H1 (cell line): ENCODE results near the gene EGR2. TPM values are rescaled to one million over a fixed set of nuclear protein-coding genes. Genes with fewer than 3 reads are reported as not detected.
"Not testable (repeated sequence)": the region's sequence is repeated elsewhere in the genome, so short reads cannot be mapped to it uniquely, and the experiment has no call there.

Source experiments
- CTCF ChIA-PET: fragments of 300-600 bp; sonication (Branson Sonifier 250); formaldehyde crosslinking; loops from one replicate; lab custom pipeline; 2021; ENCODE audit not compliant: partially characterized antibody; lab: Charles Lee
- POLR2A ChIA-PET: fragments of 300-600 bp; sonication (Branson Sonifier 250); formaldehyde crosslinking; loops from one replicate; lab custom pipeline; 2021; ENCODE audit warnings: inconsistent platforms; ENCODE audit not compliant: partially characterized antibody; lab: Charles Lee
- DNase-seq, 2 experiments: peaks; one replicate each; pipeline versions ENCODE4 v3.0.0 to v3.0.0-alpha.2; 2010 to 2022; ENCODE audit warnings: low spot score in 2 of 2, low read depth in 1 of 2, mixed read lengths in 1 of 2
- FAIRE-seq: peaks from 2 replicates; lab custom pipeline; 2011; peaks lifted over from hg19 to GRCh38; lab: Jason Lieb, UNC
- H2AFZ ChIP-seq: 2 replicates; pipeline ENCODE4 v1.8.1; 2012; ENCODE audit warnings: low read length, inconsistent platforms
- H2AK5ac ChIP-seq: 2 replicates; pipeline ENCODE4 v1.6.1; 2013; ENCODE audit warnings: low read depth, low read length
- H2BK120ac ChIP-seq: replicated peaks from 2 replicates; pipeline ENCODE3; 2013; ENCODE audit warnings: low read depth, low read length, inconsistent platforms
- H2BK12ac ChIP-seq: 2 replicates; pipeline ENCODE4 v1.6.1; 2013; ENCODE audit warnings: low read depth, low read length
- H2BK15ac ChIP-seq: 2 replicates; pipeline ENCODE4 v1.6.1; 2013; ENCODE audit warnings: low read length
- H2BK20ac ChIP-seq: 2 replicates; pipeline ENCODE4 v1.6.1; 2013; ENCODE audit warnings: low read length
- H2BK5ac ChIP-seq: 2 replicates; pipeline ENCODE4 v1.6.1; 2013; ENCODE audit warnings: low read depth, low read length
- H3K14ac ChIP-seq: 2 replicates; pipeline ENCODE4 v1.6.1; 2013; ENCODE audit warnings: inconsistent platforms; ENCODE audit not compliant: insufficient read length
- H3K18ac ChIP-seq: 2 replicates; pipeline ENCODE4 v1.6.1; 2013; ENCODE audit warnings: low read length; ENCODE audit errors: extremely low read depth
- H3K23ac ChIP-seq: 2 replicates; pipeline ENCODE4 v1.6.1; 2013; ENCODE audit warnings: inconsistent platforms; ENCODE audit not compliant: insufficient read length
- H3K23me2 ChIP-seq: 2 replicates; pipeline ENCODE4 v1.6.1; 2013; ENCODE audit warnings: low read depth, low read length
- H3K27ac ChIP-seq: 2 replicates; pipeline ENCODE4 v1.6.1; 2011; ENCODE audit warnings: low read depth, low read length, inconsistent platforms
- H3K27me3 ChIP-seq, 4 experiments: replicated peaks in 1 of 4; 1 replicate in 1 of 4; 2 replicates in 3 of 4; pipeline versions ENCODE4 v1.6.1 to v1.8.1; 2011 to 2013; ENCODE audit warnings: low read length in 3 of 4, mild to moderate bottlenecking in 3 of 4, inconsistent platforms in 2 of 4, mixed read lengths in 2 of 4, moderate library complexity in 1 of 4; ENCODE audit not compliant: control insufficient read depth in 3 of 4, insufficient read depth in 3 of 4; ENCODE audit errors: extremely low read depth in 1 of 4
- H3K36me3 ChIP-seq, 4 experiments: 2 replicates each; pipeline versions ENCODE4 v1.6.1 to v1.8.1; 2011 to 2013; ENCODE audit warnings: mild to moderate bottlenecking in 4 of 4, low read length in 3 of 4, moderate library complexity in 2 of 4, control low read depth in 1 of 4, inconsistent platforms in 1 of 4; ENCODE audit not compliant: insufficient read depth in 4 of 4, control insufficient read depth in 2 of 4
- H3K4ac ChIP-seq: replicated peaks from 2 replicates; pipeline ENCODE3; 2013; ENCODE audit warnings: low read length, low read depth, mixed read lengths, inconsistent platforms; ENCODE audit not compliant: insufficient read length
- H3K4me1 ChIP-seq, 4 experiments: replicated peaks in 1 of 4; 1 replicate in 1 of 4; 2 replicates in 3 of 4; pipeline versions ENCODE4 v1.6.1 to v1.8.1; 2011 to 2013; ENCODE audit warnings: low read length in 3 of 4, inconsistent platforms in 2 of 4, mixed read lengths in 1 of 4; ENCODE audit not compliant: insufficient read depth in 4 of 4, control insufficient read depth in 3 of 4
- H3K4me2 ChIP-seq, 2 experiments: 2 replicates each; pipeline versions ENCODE4 v1.6.1 to v1.8.1; 2011 to 2013; ENCODE audit warnings: low read depth in 2 of 2, low read length in 2 of 2, control low read depth in 1 of 2, inconsistent platforms in 1 of 2, mild to moderate bottlenecking in 1 of 2; ENCODE audit not compliant: insufficient read depth in 1 of 2
- H3K4me3 ChIP-seq, 4 experiments: fragments of 200-600, 300-600 bp in 1 of 4; sonication (generic), shearing (Covaris generic), sonication (Bioruptor Twin) in 1 of 4; 2 replicates each; pipeline versions ENCODE4 v1.5.1 to v1.8.1; 2011 to 2016; ENCODE audit warnings: low read length in 4 of 4, low read depth in 3 of 4, control low read depth in 2 of 4, inconsistent platforms in 2 of 4, mild to moderate bottlenecking in 2 of 4, mixed read lengths in 1 of 4, moderate library complexity in 1 of 4; ENCODE audit not compliant: insufficient read depth in 2 of 4; ENCODE audit errors: extremely low read depth in 1 of 4
- H3K56ac ChIP-seq: replicated peaks from 2 replicates; pipeline ENCODE3; 2013; ENCODE audit warnings: low read depth, mild to moderate bottlenecking, mixed read lengths, low read length, inconsistent platforms; ENCODE audit not compliant: insufficient read length
- H3K79me1 ChIP-seq: 2 replicates; pipeline ENCODE4 v1.6.1; 2013; ENCODE audit warnings: low read depth, low read length, control low read depth
- H3K79me2 ChIP-seq, 2 experiments: 2 replicates each; pipeline versions ENCODE4 v1.6.1 to v1.8.1; 2012 to 2013; ENCODE audit warnings: low read length in 2 of 2, mild to moderate bottlenecking in 2 of 2, inconsistent platforms in 1 of 2; ENCODE audit not compliant: insufficient read depth in 2 of 2, control insufficient read depth in 1 of 2
- H3K9ac ChIP-seq, 4 experiments: replicated peaks in 1 of 4; 1 replicate in 1 of 4; 2 replicates in 3 of 4; pipeline versions ENCODE4 v1.6.1 to v1.8.1; 2011 to 2013; ENCODE audit warnings: low read depth in 3 of 4, low read length in 3 of 4, control low read depth in 2 of 4, mild to moderate bottlenecking in 2 of 4, moderate library complexity in 2 of 4, inconsistent platforms in 1 of 4; ENCODE audit errors: extremely low read depth in 1 of 4
- H3K9me3 ChIP-seq, 2 experiments: 2 replicates each; pipeline versions ENCODE4 v1.6.1 to v1.8.1; 2012 to 2013; ENCODE audit warnings: mild to moderate bottlenecking in 2 of 2, moderate library complexity in 2 of 2, control low read depth in 1 of 2, inconsistent platforms in 1 of 2, low read depth in 1 of 2, low read length in 1 of 2, mixed read lengths in 1 of 2; ENCODE audit not compliant: insufficient read depth in 2 of 2
- H4K20me1 ChIP-seq, 2 experiments: replicated peaks in 1 of 2; 2 replicates each; pipeline versions ENCODE3 to v1.8.1; 2011 to 2013; ENCODE audit warnings: inconsistent platforms in 2 of 2, low read length in 2 of 2, mild to moderate bottlenecking in 1 of 2; ENCODE audit not compliant: insufficient read depth in 2 of 2, control insufficient read depth in 1 of 2
- H4K5ac ChIP-seq: 2 replicates; pipeline ENCODE4 v1.6.1; 2013; ENCODE audit warnings: low read length, low read depth, mixed read lengths, inconsistent platforms; ENCODE audit not compliant: insufficient read length
- H4K8ac ChIP-seq: 2 replicates; pipeline ENCODE4 v1.8.0; 2013; ENCODE audit warnings: mild to moderate bottlenecking, moderate library complexity, low read length, inconsistent platforms; ENCODE audit not compliant: insufficient read depth; ENCODE audit errors: extremely low read depth
- H4K91ac ChIP-seq: replicated peaks from 2 replicates; pipeline ENCODE3; 2013; ENCODE audit warnings: low read length, mixed read lengths, inconsistent platforms; ENCODE audit not compliant: insufficient read length
- WGBS, 2 experiments: shearing (Covaris generic) in 1 of 2; methylation state at CpG; one replicate each; pipeline versions ENCODE4 v1.1.6 to v1.1.7; 2013 to 2015; ENCODE audit warnings: low lambda C conversion rate in 2 of 2, mixed read lengths in 2 of 2, inconsistent platforms in 1 of 2, low coverage in 1 of 2, missing lambda C conversion rate in 1 of 2; ENCODE audit not compliant: insufficient replicate concordance in 2 of 2, insufficient coverage in 1 of 2, insufficient read length in 1 of 2; ENCODE audit errors: extremely low coverage in 1 of 2, missing lambda C conversion rate in 1 of 2; 5-methylcytosine and 5-hydroxymethylcytosine counted together
- polyA plus RNA-seq, 7 experiments: library from polyadenylated mRNA; depleted of rRNA in 3 of 7; stranded (reverse) in 5 of 7; unstranded in 2 of 7; fragments of >200 nt in 5 of 7; fragments of 200-250 nt in 2 of 7; gene quantifications; 1 replicate in 5 of 7; 2 replicates in 1 of 7; 4 replicates in 1 of 7; pipeline versions ENCODE4 v1.2.1 to v1.2.3, GENCODE V29; 2011 to 2013; ENCODE audit warnings: missing spikeins in 2 of 7, mixed read lengths in 2 of 7
- total RNA-seq: library from RNA; stranded (reverse); fragmentation: NEBNext Ultra II Directional; extraction: Animal tissue kit (Norgen Biotek cat#: 25700); gene quantifications from 2 replicates; pipeline ENCODE4 v1.2.1, GENCODE V29; 2021

EGR2 gene
- total and polyA plus RNA-seq, 2 of the 8 experiments (the other 6 are each of a cell fraction or from before 2014, with no cell fraction given) = 1.3 to 2.1 TPM

DNA sequence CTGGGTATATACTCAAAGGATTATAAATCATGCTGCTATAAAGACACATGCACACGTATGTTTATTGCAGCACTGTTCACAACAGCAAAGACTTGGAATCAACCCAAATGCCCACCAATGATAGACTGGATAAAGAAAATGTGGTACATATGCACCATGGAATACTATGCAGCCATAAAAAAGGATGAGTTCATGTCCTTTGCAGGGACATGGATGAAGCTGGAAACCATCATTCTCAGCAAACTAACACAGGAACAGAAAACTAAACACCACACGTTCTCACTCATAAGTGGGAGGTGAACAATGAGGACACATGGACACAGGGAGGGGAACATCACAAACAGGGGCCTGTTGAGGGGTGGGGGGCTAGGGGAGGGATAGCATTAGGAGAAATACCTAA is 27.9 kb downstream of the EGR2 start:
- H3K4me2 ChIP-seq, H3K79me1 ChIP-seq, H3K56ac ChIP-seq, FAIRE-seq, H2AFZ ChIP-seq, H2BK12ac ChIP-seq, H3K23ac ChIP-seq, POLR2A ChIA-PET, H2BK5ac ChIP-seq, H3K14ac ChIP-seq, H3K4me1 ChIP-seq, H4K20me1 ChIP-seq, H2AK5ac ChIP-seq, H3K36me3 ChIP-seq, H3K4me3 ChIP-seq, H3K23me2 ChIP-seq, H2BK15ac ChIP-seq, H3K9ac ChIP-seq, H3K4ac ChIP-seq, H3K9me3 ChIP-seq, H4K91ac ChIP-seq, H3K27me3 ChIP-seq, H4K8ac ChIP-seq, H4K5ac ChIP-seq, H3K18ac ChIP-seq, H3K27ac ChIP-seq, DNase-seq, H2BK120ac ChIP-seq, H3K79me2 ChIP-seq, H2BK20ac ChIP-seq: not testable (repeated sequence)
- WGBS, 2 experiments = 100% methylated on average over 2 of the region's 2 CpGs; no CpG with 5 or more reads in 1 of the 2 experiments
- CTCF ChIA-PET = interaction anchor here (2.1 kb wide), 1 partner anchor 12 kb away, joined by 6 read pairs; no protein-coding TSS in a partner anchor
